Measurements from ENCODE around the gene LRRC18.

GRCh38 chr10:48957361-48958151 is 17.9 kb upstream of the LRRC18 start:
- no peak for TF ChIP-seq CTCF (IDR thresholded peaks at IDR 0.05)
- TF ChIP-seq POLR2A (IDR thresholded peaks at IDR 0.05): no peak

All from sigmoid colon (tissue), 3 donors.